GM19351 (cell line): ENCODE data around the gene MRFAP1L1.
"Not testable (repeated sequence)": the region's sequence is repeated elsewhere in the genome, so short reads cannot be mapped to it uniquely, and the experiment has no call there.

Experiments used
- ATAC-seq: cut with Tn5 transposase; IDR thresholded peaks from one replicate; pipeline ENCODE4 v1.9.1; 2021; ENCODE audit warnings: mild to moderate bottlenecking, moderate library complexity; ENCODE audit not compliant: unreplicated experiment

The MRFAP1L1 gene

GRCh38 chr4:6709230-6710114, at the start of gene MRFAP1L1:
TSS of gene MRFAP1L1 (minus strand) at chr4:6709865. CDS start at chr4:6709629, 236 bp downstream.
- peak; percentile 69 for ATAC-seq

DNA sequence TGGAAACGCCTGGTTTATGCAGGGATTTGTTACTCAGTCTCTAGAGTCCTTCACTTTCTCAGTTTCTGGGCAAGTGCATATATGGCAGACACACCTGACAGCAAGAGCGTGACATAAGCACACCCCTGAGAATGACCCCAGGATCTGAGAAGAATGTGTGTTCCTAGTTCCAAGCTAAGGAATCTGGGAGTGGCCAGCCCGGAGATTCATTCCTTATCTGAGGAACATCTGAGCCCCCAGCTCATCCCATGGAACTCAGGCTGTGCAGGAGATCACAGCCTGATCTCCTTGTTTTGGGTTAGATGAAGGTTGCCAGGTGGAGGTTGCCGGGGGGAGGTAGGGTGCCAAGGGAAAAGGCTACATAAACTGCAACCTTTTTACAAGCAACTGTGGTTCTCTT, 49.1 kb upstream of the MRFAP1L1 start:
- ATAC-seq = no peak

DNA sequence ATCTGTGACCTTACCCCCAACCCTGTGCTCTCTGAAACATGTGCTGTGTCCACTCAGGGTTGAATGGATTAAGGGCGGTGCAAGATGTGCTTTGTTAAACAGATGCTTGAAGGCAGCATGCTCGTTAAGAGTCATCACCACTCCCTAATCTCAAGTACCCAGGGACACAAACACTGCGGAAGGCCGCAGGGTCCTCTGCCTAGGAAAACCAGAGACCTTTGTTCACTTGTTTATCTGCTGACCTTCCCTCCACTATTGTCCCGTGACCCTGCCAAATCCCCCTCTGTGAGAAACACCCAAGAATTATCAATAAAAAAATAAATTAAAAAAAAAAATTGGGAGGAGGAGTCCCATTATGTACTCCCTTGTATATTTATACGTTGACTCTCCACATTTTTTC, 46.7 kb upstream of the MRFAP1L1 start:
- not testable (repeated sequence) for ATAC-seq

DNA sequence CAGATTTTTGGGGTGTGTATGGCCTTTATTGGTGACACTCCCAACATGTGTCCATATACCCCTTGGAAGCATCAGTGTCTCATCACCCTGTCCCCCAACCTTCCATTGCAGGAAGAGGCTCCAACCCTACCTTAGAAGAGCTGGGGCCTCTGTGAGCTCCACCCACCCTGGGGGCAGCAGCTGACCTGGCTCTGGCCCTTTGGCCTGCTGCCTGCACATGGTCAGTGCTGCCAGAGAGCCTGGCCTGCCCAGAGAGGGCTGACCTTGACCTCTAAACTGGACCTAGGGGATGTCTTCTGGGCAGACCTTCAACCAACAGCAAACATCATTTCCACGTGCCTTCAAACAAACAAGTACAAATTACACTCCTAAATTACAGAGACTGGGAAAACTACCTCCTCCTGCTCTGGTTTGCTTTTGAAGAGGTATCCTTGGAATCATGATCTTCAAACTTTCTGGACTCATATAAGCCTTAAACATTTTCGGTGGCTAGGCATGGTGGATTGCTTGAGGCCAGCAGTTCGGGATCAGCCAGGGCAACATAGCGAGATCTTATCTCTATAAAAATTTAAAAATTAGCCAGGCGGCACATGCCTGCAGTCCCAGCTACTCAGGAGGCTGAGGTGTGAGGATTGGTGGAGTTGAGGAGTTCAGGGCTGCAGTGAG, 45.6 kb upstream of the MRFAP1L1 start:
- no peak for ATAC-seq

DNA sequence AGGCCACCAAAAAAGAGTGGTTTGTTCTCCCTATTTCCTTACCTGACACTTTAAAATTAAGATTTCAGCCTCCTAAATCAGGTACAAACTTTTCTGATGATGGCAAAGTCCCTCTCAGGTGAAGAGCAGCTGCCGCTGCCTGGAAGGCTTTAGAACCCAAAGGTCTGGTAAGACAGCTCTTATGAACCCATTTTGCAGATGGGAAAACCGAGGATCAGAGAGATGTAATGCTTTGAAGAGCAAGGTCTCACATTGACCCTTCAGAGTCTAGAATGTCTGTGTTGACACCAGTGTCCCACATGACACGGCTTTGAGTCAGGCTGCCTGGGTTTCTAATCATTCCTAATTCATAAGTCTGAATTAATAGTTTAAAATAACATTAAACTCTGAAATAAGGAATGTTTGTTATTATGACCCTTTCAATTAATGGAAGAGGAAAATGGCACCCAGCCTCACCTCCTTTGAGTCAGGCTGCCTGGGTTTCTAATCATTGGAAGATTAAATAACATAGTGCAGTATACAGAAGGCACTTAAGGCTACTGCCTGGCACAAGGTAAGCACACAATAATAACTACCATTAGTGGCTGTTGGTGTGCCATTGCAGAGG, 44.9 kb upstream of the MRFAP1L1 start:
- no peak for ATAC-seq

- ATAC-seq = no peak
Measured at GRCh38 chr4:6753891-6754290, 44.2 kb upstream of the MRFAP1L1 start.

DNA sequence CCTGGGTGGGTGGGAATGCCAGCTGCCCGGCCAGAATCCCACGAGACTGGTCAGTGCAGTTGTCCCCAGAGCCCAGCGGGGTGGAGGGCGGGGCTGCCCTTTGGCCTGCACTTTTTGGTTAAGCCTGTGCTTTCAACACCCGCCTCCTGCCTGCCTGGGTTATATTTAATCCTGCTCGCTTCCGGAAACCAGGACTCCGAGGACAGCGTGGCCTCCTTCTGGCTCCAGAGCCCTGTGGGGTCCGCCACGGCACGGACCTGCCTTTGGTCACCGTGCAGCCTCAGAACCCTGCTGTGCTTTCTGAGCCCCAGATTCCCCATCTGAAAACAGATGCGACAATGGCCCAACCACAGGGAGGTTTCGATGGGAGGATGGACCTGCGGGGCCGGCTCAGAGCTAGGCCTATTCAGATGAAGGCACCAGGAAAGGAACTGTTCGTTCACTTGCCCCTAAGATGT, 43.5 kb upstream of the MRFAP1L1 start:
- no peak for ATAC-seq

DNA sequence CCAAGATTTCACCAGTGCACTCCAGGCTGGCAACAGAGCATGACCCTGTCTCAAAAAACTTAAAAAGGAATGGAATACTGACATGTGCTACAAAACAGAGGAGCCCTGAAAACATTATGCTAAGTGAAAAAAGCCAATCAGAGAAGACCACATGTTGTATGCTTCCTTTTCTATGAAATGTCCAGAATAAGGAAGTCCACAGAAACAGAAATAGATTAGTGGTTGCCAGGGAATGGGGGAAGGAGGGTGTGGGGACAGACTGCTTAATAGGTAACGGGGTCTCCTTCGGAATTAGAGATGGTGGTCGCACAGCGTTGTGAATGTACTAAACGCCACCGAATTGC, 42.8 kb upstream of the MRFAP1L1 start:
- no peak for ATAC-seq

GRCh38 chr4:6751611-6752485, 42.2 kb upstream of the MRFAP1L1 start:
- ATAC-seq = no peak

DNA sequence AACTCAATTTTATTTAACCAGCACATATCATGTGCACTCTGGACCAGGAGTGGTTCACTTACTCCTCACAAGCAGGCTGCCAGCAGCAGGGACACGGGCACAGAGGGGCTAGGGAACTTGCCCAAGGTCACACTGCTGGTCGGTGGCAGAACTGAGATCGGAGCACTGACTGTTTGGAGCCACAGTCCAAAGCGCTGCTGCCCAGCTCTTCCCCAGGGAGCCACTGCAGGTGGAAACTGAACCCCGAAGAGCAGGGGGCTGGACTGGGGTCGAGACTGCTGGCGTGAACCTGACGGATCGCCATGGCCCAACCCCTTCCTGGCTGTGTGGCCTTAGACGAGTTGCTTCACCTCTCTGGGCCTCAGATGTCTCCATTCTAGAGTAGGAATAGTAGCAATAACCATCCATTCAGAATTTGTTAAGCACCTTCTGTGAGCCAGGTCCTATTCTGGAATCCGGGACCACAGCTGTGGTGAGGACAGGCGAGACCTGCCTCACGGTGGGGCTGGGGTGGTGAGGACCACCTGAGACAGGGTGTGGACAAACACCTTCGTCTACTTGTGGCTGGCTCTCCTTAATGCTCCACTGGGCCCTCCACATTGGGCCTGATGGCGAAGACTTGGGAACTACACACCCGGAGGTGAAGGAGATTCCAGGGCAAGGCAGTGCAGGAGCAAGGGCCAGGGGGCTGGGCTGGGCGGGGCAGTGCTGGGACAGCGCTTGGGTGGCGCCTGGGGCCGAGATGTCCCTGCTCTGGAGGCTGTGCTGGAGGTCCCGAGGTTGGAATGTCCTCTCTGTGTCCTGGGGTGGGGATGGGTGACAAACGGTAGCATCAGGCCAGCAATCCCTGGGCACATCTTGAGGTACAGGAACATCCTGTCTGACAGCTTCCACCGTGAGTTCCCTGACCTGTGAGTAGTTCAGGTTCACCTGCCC, 40.9 kb upstream of the MRFAP1L1 start:
- ATAC-seq = no peak

GRCh38 chr4:6749340-6750171, 39.9 kb upstream of the MRFAP1L1 start:
- no peak for ATAC-seq

- no peak for ATAC-seq
Measured at GRCh38 chr4:6748286-6748685, 38.6 kb upstream of the MRFAP1L1 start.

DNA sequence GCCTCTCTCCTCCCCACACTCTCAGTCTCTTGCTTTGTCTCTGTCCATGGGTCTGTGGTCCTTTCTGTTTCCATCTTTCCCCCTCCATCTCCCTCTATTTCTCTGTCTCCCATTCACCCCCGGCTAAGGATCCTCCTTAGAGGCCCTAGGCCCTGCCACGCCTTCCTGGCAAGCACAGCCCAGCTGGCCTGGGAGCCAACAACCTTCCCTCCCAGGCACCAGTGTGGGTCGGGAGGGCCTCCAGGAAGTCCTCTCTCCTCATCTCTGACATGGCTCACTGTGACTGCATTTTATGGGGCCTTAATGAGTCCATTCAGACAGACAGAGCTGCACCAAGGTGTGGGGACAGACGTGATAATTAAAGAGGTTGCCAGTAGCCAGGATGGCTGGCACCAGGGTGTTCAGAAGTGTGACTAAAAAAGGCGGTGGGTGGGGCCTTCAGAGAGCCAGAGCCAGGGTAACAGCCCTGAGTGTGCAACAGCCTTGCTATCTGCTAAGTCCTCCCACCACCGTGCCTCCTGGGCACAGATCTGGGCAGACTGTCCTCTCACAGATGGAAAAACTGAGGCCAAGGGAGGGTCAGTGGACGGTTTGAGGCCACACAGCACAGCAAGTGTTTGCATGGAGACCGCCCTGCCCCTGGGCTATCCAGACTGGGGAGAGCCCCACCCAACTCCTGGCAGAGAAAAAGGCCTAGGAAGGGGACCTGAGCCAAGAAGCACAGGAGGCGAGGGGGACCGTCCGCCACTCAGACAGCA, 37.8 kb upstream of the MRFAP1L1 start:
- ATAC-seq = no peak

- no peak for ATAC-seq
Measured at GRCh38 chr4:6746721-6747293, 37.1 kb upstream of the MRFAP1L1 start.

- no peak for ATAC-seq
Measured at GRCh38 chr4:6742989-6743388, 33.3 kb upstream of the MRFAP1L1 start.

GRCh38 chr4:6742507-6742906, 32.8 kb upstream of the MRFAP1L1 start:
- ATAC-seq = no peak

DNA sequence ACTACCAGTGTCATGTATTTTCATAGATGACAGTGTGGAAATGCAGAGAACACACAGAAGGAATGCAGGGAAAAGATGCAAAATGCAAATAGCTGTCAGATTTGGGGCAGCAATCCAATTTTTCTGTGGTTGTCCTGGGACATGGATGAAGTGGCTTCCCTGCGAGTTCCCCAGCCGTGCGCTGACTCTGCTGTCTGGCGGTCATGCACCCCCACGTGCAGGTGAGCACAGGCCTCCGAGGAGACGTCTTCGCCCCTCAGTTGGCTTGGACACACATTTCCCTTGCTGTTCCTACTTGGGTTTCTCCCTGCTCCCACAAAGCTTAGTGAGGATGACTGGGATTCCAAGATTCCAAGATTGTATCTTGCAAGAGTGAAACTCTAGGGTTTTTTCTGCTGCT, 30.7 kb upstream of the MRFAP1L1 start:
- ATAC-seq = no peak

DNA sequence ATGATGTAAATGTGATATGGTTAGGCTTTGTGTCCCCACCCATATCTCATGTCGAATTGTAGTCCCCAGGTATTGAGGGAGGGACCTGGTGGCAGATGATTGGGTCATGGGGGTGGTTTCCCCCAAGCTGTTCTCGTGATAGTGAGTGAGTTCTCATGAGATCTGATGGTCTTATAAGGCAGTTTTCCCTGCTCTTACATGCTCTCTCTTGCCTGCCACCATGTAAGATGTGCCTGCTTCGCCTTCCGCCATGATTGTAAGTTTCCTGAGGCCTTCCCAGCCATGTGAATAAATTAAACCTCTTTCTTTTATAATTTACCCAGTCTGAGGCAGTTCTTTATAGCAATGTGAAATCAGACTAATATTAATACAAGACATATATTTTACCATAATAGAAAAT, 30.3 kb upstream of the MRFAP1L1 start:
- ATAC-seq = no peak
